Measurements from ENCODE around the gene FMO3.

DNA sequence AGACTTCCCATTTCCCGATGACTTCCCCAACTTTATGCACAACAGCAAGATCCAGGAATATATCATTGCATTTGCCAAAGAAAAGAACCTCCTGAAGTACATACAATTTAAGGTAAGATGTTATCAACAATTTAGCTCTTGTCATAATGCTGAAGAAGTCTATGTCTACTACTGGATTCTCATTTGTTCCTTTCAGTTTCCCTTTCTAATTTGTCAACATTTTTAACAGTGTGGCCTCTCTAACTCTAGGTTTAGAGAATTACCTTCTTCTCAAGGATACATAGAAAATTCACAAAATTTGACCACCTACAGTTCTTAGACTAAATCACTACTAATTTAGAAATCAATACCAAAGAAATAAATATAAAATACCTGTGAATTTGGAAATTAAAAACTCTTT, 13.2 kb downstream of the FMO3 start:
- no peak for TF ChIP-seq CTCF (IDR thresholded peaks at IDR 0.05; ENCODE audit: borderline replicate concordance, extremely low read depth, low read length, poor library complexity, severe bottlenecking)
- TF ChIP-seq EZH2 (IDR thresholded peaks at IDR 0.05; ENCODE audit: borderline replicate concordance, low read depth, low read length, severe bottlenecking) = no peak

Measured in DND-41 (cell line).